GM23248 (cell line): ENCODE results near the gene PRPF38B.

Source experiments
- EZH2 ChIP-seq: fragments of 200-600 bp; sonication (generic); IDR thresholded peaks from 2 replicates; pipeline ENCODE4 v1.6.1; 2018; ENCODE audit warnings: antibody characterized with exemption, mild to moderate bottlenecking; ENCODE audit not compliant: insufficient read depth, poor library complexity, severe bottlenecking
- EZH2phosphoT487 ChIP-seq: fragments of 200-600 bp; sonication (generic); IDR thresholded peaks from 2 replicates; pipeline ENCODE4 v1.6.1; 2018; ENCODE audit warnings: antibody characterized with exemption, moderate library complexity, mild to moderate bottlenecking, low read depth; ENCODE audit not compliant: insufficient read depth

DNA sequence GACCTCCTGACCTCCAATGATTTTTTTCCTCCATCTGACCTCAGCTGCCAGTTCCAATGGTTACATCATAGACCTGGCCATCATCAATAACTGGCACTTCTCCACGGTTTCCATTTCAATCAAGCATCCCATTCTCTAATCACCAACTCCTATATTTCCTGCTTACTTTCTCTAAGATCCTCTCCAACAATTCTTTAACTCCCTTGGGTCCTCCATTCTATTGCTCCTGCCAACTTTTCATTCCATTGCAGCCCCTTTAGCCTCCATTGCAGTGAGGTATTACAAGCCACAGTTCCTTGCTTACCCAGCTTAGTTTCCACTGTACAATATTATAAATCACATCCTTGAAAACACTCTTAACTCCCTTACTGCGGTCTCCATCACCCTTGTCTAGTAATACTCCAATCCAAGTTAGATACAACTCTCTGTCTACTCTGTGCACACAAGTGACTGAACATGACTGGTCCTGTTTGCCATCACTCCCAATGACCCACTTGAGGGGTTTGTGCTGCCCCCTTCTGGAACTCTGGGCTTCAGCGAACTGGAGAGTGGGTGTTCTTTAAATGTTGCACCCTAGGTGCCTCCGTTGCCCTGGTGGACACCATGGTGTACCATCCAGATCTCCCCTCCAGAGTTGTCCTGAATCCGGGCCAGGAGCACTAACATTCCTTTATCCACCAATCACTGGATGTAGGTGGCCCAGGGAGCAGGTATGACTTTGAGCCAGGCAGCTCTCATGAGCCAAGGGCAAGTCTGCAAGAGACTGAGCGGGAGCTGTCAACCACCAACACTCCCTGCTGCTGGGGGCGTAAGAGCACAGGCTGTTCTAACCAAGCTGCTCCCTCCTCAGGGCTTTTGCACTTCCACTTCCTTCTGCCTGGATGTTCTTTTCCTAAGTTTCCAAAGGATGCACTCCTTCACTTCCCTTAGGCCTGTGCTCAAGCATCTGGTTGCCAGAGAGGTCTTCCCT lies 16.9 kb downstream of the PRPF38B start:
- TF ChIP-seq EZH2 (no peak), EZH2phosphoT487 (no peak)
